IPS-NIHi7 (cell line): ENCODE measurements around the gene KDELR1.

Source experiments
- DNase-seq: peaks from one replicate; pipeline ENCODE4 v3.0.0; 2012; ENCODE audit warnings: mixed read lengths; ENCODE audit errors: extremely low spot score

KDELR1 gene

DNA sequence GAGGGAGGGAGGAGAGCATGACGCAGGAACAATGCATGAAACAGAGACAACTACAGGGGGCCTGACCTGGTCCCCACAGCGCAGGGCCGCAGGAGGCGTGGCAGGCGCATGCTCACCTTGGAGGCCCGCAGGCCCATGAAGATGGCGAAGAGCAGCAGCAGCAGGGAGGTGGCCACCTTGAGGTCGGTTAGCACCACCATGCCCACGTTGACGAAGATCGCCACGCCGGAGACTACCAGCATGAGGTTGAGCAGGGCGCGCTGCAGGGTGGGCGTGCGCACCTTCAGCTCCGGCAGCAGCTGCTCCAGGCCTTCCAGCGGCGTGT, 49.0 kb downstream of the KDELR1 start:
- no peak for DNase-seq

DNA sequence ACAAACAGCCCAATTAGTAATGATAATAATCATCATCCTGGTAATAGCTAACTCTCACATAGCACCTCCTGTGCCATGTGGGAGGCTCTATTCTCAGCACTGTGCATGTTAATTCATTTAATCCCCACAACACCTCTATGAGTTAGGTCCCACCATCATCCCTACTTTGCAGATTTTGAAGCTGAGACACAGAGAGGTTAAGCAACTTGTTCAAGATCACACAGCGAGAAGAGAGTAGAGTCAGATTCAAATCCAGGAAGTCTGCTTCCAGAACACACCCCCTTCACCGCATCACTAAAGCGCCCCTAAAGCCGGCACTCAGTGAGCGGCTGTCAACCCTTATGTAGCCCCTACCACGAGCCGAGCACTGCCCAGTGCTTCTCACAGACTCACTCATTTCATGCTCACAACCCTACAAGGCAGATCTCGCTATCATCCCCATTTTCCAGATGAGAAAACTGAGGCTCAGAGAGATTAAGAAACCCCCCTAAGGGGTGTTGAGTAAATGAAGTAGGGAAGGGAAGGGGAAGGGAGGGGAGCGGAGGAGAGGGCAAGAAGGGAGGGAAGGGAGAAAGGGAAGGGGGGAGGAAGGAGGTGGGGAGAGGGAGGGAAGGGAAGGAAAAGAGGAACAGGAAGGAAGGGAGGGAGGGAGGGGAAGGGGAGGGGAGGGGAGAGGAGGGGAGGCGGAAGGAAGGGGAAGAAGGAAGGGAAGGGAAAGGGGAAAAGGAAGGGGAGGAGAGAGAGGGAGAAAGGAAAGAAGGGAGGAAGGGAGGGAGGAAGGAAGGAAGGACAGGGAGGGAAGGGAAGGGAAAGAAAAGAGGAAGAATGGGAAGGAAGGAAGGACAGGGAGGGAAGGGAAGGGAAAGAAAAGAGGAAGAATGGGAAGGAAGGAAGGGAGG, 49.6 kb downstream of the KDELR1 start:
- no peak for DNase-seq

DNA sequence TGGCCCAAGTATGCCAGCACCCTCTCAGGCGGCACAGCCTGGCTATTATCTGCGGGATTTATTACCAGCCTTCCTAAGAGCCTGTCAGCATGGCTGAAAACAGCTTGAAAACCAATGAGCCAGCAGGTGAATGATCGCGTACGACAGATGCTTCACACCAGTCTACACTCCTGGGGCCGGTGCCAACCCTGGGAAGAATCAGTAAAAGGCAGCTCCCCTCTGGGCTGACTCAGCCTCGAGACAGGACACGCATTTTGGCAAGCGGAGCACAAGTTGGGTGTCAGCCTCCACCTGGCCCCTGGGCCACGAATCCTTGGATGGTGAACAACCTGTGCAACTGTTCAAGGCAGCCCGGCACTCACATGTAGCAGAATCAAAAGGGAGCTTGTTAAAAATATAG, 50.4 kb downstream of the KDELR1 start:
- DNase-seq: no peak

DNA sequence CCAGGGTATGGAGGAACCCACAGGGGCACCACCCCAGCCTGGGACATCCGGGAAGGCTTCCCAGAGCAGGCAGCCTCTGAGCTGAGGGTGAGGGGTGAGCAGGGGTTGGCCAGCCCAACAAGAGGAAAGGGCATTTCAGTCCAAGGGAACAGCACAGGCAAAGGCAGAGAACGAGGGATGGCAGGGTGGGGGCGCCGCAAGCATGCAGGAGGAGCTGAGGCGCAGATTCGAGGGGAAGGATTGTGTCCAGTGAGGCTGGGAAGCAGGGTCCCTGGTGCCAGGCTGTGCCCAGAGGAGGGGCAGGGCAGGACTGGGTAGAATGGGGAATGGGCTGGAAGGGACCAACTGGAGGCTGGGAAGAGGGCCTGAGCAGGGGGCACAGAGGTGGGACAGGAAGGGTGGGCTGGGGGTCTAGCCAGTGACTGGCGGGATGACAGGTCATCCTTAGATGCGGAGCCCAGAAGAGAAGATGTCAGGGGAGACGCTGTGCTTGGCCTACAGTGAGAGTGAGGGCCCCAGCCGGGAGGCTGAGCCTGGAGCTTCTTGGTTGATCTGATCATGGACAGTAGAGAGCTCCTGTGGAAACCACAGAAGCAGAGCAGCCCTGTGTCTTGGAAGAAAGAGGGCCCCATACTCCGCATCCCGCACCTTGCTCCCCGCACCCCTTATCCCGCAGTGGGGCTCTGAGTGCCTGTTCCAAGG, 52.4 kb downstream of the KDELR1 start:
- DNase-seq: no peak

DNA sequence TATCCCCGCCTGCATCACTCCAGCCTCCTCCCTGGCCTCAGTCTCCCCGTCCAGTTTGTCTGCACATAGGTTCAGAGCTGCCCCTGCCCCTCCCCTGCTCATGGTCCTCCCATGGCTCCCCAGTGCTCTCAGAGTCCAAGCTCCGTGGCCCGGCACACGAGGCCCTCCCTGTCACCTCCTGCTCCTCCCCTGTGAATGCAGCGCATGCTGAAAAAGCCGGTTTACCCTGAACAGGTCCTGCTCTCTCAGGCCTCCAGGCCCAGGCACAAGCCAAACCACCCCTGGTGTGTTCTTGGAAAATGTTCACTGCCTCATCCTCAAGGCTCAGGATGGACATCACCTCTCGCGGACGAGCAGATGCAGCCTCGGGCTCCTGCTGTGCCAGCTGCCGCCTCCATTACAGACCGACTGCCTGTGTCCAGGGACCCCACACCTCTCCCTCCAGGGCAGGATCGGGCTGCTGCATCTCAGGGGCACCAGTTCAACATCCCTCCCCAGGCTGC, 53.0 kb downstream of the KDELR1 start:
- no peak for DNase-seq

DNA sequence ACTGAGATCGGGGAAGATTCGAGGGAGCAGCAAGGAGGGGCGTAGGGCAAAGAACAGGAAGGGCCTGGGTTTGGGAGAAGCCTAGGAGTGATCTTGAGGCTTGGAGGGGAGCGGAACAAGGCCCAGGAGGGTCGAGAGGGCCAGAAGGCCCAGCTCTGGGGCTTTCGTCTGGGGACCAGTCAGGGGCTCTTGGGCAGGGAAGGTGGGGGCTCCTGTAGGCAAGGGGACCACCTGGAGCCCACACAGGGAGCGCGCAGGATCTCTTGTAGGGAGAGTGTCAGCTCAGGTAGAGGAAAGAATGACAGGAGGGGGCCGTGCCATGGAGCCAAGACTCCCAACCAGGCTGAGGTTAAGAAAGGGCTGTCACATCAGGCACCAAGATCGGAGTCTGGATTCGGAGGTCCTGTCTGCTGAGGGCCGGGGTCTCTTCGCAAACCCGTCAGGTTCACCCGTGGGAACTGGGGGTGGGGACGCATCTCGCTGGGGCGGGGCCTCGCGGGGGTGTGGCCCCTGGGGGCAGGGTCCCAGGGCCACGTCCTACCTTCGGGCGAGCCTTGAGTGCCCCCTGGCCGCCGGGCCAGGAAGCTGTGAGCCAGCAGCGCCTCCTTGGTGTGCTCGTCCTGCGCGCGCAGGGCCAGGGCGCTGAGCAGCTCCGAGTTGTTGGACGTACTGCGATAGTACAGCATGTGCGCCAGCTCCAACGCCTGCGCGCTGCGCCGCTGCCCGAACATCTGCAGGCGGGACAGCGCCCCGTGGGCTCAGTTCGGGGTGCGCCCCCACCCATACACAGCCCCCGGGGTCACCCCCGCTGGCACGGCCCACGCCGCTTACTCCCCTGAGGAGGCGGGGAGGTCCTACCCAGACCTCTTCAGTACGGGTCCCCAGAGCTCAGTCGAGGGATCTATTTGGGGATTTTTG, 57.6 kb downstream of the KDELR1 start:
- peak; percentile 95 for DNase-seq

DNA sequence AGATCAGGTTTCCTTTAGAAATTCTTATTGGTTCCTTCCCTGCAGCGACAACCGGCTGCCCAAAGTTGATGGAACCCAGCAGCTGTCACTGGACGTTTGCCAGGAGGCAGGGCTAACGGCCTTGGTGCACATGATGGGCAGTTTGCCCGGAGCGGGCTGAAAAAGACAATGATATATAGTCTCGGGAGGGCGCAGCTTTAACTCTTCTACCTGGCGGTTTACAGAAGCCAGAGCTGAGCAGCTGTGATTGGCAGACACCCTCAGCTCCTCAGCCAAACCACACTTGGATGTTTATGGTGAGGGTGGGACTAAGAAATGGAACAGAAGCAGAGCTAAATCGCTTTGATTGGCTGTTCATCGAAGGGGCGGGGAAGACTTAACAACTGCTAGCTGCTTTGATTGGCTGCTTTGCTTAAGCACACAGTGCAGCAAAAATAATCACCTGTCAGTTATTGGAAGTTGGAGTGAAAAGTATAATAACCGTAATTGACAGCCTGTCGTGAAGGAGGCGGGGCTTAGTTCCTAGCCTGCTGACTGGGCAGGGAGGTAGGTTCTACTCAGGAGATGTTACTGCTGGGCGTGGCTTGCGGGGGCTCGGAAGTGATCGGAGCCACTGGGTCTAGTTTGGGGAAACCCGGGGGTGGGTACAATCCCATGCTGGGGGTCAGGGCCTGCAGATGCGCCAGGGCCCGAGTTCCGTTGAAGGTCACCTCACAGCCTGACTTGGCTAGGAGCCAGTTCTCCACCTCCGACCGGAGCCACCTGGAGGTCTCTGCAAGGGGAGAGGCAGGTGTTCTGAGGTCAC, 58.5 kb downstream of the KDELR1 start:
- DNase-seq: peak; percentile 82
